IMR-90 (cell line): ENCODE measurements around the gene PEAK1. TPM values are rescaled to one million over a fixed set of nuclear protein-coding genes. Genes with fewer than 3 reads are reported as not detected.

Experiments used
- ATAC-seq: fragments of 200-7000 bp; cut with Tn5 transposase; 2 replicates; pipeline ENCODE4 v1.9.1; 2020; ENCODE audit warnings: low read depth, mild to moderate bottlenecking, moderate library complexity
- BruUV-seq: library from RNA; stranded (reverse); fragments of 400-500 nt; replicated peaks from 2 replicates; lab custom pipeline; 2021; lab: Mats Ljungman, UMichigan
- CTCF ChIA-PET: fragments of 300-600 bp; formaldehyde crosslinking; extraction: SDS; loops from one replicate; lab custom pipeline; 2021; ENCODE audit warnings: antibody characterized with exemption; lab: Yijun Ruan, JAX
- POLR2A ChIA-PET: fragments of 300-600 bp; sonication (Branson Sonifier 250); formaldehyde crosslinking; loops from one replicate; lab custom pipeline; 2022; ENCODE audit warnings: antibody characterized with exemption; ENCODE audit not compliant: unreplicated experiment; lab: Charles Lee
- DNase-seq: peaks from one replicate; pipeline ENCODE4 v3.0.0; 2013
- H2AFZ ChIP-seq: replicated peaks from 2 replicates; pipeline ENCODE3; 2013; ENCODE audit warnings: low read length, mild to moderate bottlenecking; ENCODE audit not compliant: poor library complexity
- H2AK5ac ChIP-seq: 2 replicates; pipeline ENCODE4 v1.6.1; 2013; ENCODE audit warnings: low read depth, low read length, inconsistent platforms
- H2AK9ac ChIP-seq: replicated peaks from 2 replicates; pipeline ENCODE3; 2013; ENCODE audit warnings: mild to moderate bottlenecking, low read depth, low read length, moderate library complexity; ENCODE audit not compliant: poor library complexity
- H2BK120ac ChIP-seq: 2 replicates; pipeline ENCODE4 v1.6.1; 2013; ENCODE audit warnings: low read depth, low read length, inconsistent platforms
- H2BK15ac ChIP-seq: 3 replicates; pipeline ENCODE4 v1.6.1; 2013; ENCODE audit warnings: low read depth, low read length, inconsistent platforms
- H2BK20ac ChIP-seq: 2 replicates; pipeline ENCODE4 v1.6.1; 2013; ENCODE audit warnings: low read depth, mild to moderate bottlenecking, inconsistent platforms, low read length, moderate library complexity
- H2BK5ac ChIP-seq: 2 replicates; pipeline ENCODE4 v1.6.1; 2013; ENCODE audit warnings: mild to moderate bottlenecking, low read depth, low read length, inconsistent platforms; ENCODE audit not compliant: poor library complexity, severe bottlenecking
- H3K14ac ChIP-seq: replicated peaks from 2 replicates; pipeline ENCODE4 v1.6.1; 2013; ENCODE audit warnings: low read depth, low read length, inconsistent platforms
- H3K18ac ChIP-seq: 2 replicates; pipeline ENCODE4 v1.6.1; 2013; ENCODE audit warnings: low read depth, low read length, control low read depth
- H3K23ac ChIP-seq: 2 replicates; pipeline ENCODE4 v1.6.1; 2013; ENCODE audit warnings: low read depth, low read length, inconsistent platforms
- H3K27ac ChIP-seq: 2 replicates; pipeline ENCODE4 v1.5.1; 2013; ENCODE audit warnings: mild to moderate bottlenecking, control low read depth, low read length; ENCODE audit not compliant: insufficient read depth
- H3K27me3 ChIP-seq: 2 replicates; pipeline ENCODE4 v1.6.1; 2013; ENCODE audit warnings: low read length; ENCODE audit not compliant: control insufficient read depth, insufficient read depth
- H3K36me3 ChIP-seq: 2 replicates; pipeline ENCODE4 v1.6.1; 2013; ENCODE audit warnings: low read length, mixed read lengths; ENCODE audit not compliant: control insufficient read depth, insufficient read depth
- H3K4ac ChIP-seq: 2 replicates; pipeline ENCODE4 v1.6.1; 2013; ENCODE audit warnings: low read depth, low read length, inconsistent platforms
- H3K4me1 ChIP-seq: 2 replicates; pipeline ENCODE4 v1.6.1; 2013; ENCODE audit warnings: low read length, mixed read lengths; ENCODE audit not compliant: control insufficient read depth, insufficient read depth
- H3K4me2 ChIP-seq: 2 replicates; pipeline ENCODE4 v1.6.1; 2013; ENCODE audit warnings: low read depth, mild to moderate bottlenecking, control low read depth, low read length, moderate library complexity
- H3K4me3 ChIP-seq: 2 replicates; pipeline ENCODE4 v1.5.1; 2013; ENCODE audit warnings: low read depth, mild to moderate bottlenecking, control low read depth, low read length, moderate library complexity; ENCODE audit not compliant: insufficient read depth
- H3K56ac ChIP-seq: 2 replicates; pipeline ENCODE4 v1.6.1; 2013; ENCODE audit warnings: low read length, inconsistent platforms; ENCODE audit not compliant: insufficient read depth; ENCODE audit errors: extremely low read depth
- H3K79me1 ChIP-seq, 2 experiments: 2 replicates each; pipeline ENCODE4 v1.6.1; 2013; ENCODE audit warnings: low read length in 2 of 2, inconsistent platforms in 1 of 2, low read depth in 1 of 2
- H3K9ac ChIP-seq: 2 replicates; pipeline ENCODE4 v1.6.1; 2013; ENCODE audit warnings: low read depth, low read length, control low read depth
- H3K9me1 ChIP-seq: 2 replicates; pipeline ENCODE4 v1.6.1; 2013; ENCODE audit warnings: low read length, inconsistent platforms; ENCODE audit not compliant: insufficient read depth
- H3K9me3 ChIP-seq: 2 replicates; pipeline ENCODE4 v1.6.1; 2013; ENCODE audit warnings: low read length; ENCODE audit not compliant: control insufficient read depth, insufficient read depth
- H4K20me1 ChIP-seq: 2 replicates; pipeline ENCODE4 v1.6.1; 2013; ENCODE audit warnings: low read length, inconsistent platforms; ENCODE audit not compliant: insufficient read depth
- H4K5ac ChIP-seq: 2 replicates; pipeline ENCODE4 v1.6.1; 2013; ENCODE audit warnings: mild to moderate bottlenecking, low read depth, low read length, control low read depth
- H4K8ac ChIP-seq, 2 experiments: 2 replicates each; pipeline ENCODE4 v1.6.1; 2013; ENCODE audit warnings: low read depth in 2 of 2, low read length in 2 of 2, control low read depth in 1 of 2, inconsistent platforms in 1 of 2
- H4K91ac ChIP-seq: 2 replicates; pipeline ENCODE4 v1.6.1; 2013; ENCODE audit warnings: low read depth, low read length, inconsistent platforms; ENCODE audit not compliant: insufficient read depth
- MAZ ChIP-seq: IDR thresholded peaks from 2 replicates; pipeline ENCODE4 v1.6.1; 2012; ENCODE audit warnings: low read depth, mild to moderate bottlenecking, low read length, improper control_type of control experiment, moderate library complexity, borderline replicate concordance
- MXI1 ChIP-seq: IDR thresholded peaks from 2 replicates; pipeline ENCODE4 v1.6.1; 2012; ENCODE audit warnings: low read depth, mild to moderate bottlenecking, low read length, moderate library complexity, borderline replicate concordance
- POLR2A ChIP-seq: IDR thresholded peaks from 2 replicates; pipeline ENCODE4 v1.6.1; 2012; ENCODE audit warnings: mild to moderate bottlenecking, low read depth, low read length
- WGBS, 2 experiments: methylation state at CpG; one replicate each; pipeline versions ENCODE4 v1.1.5 to v1.1.7; 2013; ENCODE audit warnings: missing lambda C conversion rate in 2 of 2; ENCODE audit not compliant: insufficient read length in 1 of 2; ENCODE audit errors: extremely low coverage in 2 of 2; 5-methylcytosine and 5-hydroxymethylcytosine counted together
- dilution Hi-C: fragments of 300-500 bp; cut with HindIII; formaldehyde crosslinking; loops from one replicate; pipeline ENCODE4 v1.14.3; 2018; ENCODE audit warnings: low sequenced_read_pairs; ENCODE audit not compliant: unreplicated experiment
- in situ Hi-C: fragments of 300-500 bp; cut with MboI; formaldehyde crosslinking; loops from 3 replicates; pipeline ENCODE4 v1.14.3; 2019; ENCODE audit warnings: low sequenced_read_pairs, inconsistent platforms, mixed read lengths
- intact Hi-C: fragments of 100-400 bp; cut with micrococcal nuclease; formaldehyde crosslinking; loops from 2 replicates; pipeline ENCODE4 v1.10.0; 2022
- polyA plus RNA-seq, 3 experiments: library from polyadenylated mRNA; depleted of rRNA; stranded (reverse); fragments of >200 nt; gene quantifications; 2 replicates each; pipeline ENCODE4 v1.2.3, GENCODE V29; 2012; ENCODE audit warnings: low replicate concordance in 1 of 3
- total RNA-seq: library from RNA; depleted of rRNA; stranded (reverse); fragments of >200 nt; gene quantifications from 2 replicates; pipeline ENCODE4 v1.2.3, GENCODE V29; 2012

Gene PEAK1
- total and polyA plus RNA-seq, 2 of the 4 experiments (the other 2 are of a cell fraction) = 21.5 to 43.9 TPM

- H3K4me2 ChIP-seq = no peak overlapping the region
- H3K9me1 ChIP-seq = peaks cover 22% of the 10 kb centered on the region
- H2BK120ac ChIP-seq = no peak overlapping the region
- H3K56ac ChIP-seq = no peak overlapping the region
- WGBS, 2 experiments = no CpG with 5 or more reads among the region's 3 CpGs
- peaks cover 6% of the 10 kb centered on the region for H3K9me3 ChIP-seq
- no peak overlapping the region for H2BK20ac ChIP-seq
- intact Hi-C loops (no loop called here), in situ Hi-C loops (no loop called here), dilution Hi-C loops (no loop called here)
- CTCF ChIA-PET = no interaction called here
- peaks cover 12% of the 10 kb centered on the region for H3K4me1 ChIP-seq
- H3K23ac ChIP-seq = no peak overlapping the region
- no peak for DNase-seq
- H3K36me3 ChIP-seq = peaks cover 3% of the 10 kb centered on the region; the same call in 1 of the 2 replicates
- no peak overlapping the region for H2AFZ ChIP-seq
- H2AK5ac ChIP-seq = no peak overlapping the region
- no peak overlapping the region for H3K14ac ChIP-seq
- H3K27me3 ChIP-seq = no peaks in the 10 kb centered on the region
- no peak for ATAC-seq
- H2BK15ac ChIP-seq = no peak overlapping the region
- H3K79me1 ChIP-seq = peaks cover 22 to 61% of the 10 kb centered on the region in 2 experiments
- no peak overlapping the region for H3K18ac ChIP-seq
- no peak overlapping the region for H4K8ac ChIP-seq
- no peak for TF ChIP-seq MAZ
- TF ChIP-seq MXI1 = no peak
- no peak for TF ChIP-seq POLR2A
- no peak overlapping the region for H4K5ac ChIP-seq
- H3K4ac ChIP-seq = no peak overlapping the region
- no peak overlapping the region for H4K91ac ChIP-seq
- H4K20me1 ChIP-seq = peaks cover 74% of the 10 kb centered on the region
- H3K9ac ChIP-seq = no peak overlapping the region
- H2AK9ac ChIP-seq = no peak overlapping the region
- H2BK5ac ChIP-seq = no peak overlapping the region
- BruUV-seq = no TSS peak
- H3K27ac ChIP-seq = no peak overlapping the region
- no peak overlapping the region for H3K4me3 ChIP-seq
- POLR2A ChIA-PET = no interaction called here
Observed at GRCh38 chr15:77395013-77395774, 24.7 kb downstream of the PEAK1 start.
